ENCODE results near the gene CIART.
A peak's percentile ranks its signal among the peaks of the same experiment; 100 is the strongest.

CIART gene

DNA sequence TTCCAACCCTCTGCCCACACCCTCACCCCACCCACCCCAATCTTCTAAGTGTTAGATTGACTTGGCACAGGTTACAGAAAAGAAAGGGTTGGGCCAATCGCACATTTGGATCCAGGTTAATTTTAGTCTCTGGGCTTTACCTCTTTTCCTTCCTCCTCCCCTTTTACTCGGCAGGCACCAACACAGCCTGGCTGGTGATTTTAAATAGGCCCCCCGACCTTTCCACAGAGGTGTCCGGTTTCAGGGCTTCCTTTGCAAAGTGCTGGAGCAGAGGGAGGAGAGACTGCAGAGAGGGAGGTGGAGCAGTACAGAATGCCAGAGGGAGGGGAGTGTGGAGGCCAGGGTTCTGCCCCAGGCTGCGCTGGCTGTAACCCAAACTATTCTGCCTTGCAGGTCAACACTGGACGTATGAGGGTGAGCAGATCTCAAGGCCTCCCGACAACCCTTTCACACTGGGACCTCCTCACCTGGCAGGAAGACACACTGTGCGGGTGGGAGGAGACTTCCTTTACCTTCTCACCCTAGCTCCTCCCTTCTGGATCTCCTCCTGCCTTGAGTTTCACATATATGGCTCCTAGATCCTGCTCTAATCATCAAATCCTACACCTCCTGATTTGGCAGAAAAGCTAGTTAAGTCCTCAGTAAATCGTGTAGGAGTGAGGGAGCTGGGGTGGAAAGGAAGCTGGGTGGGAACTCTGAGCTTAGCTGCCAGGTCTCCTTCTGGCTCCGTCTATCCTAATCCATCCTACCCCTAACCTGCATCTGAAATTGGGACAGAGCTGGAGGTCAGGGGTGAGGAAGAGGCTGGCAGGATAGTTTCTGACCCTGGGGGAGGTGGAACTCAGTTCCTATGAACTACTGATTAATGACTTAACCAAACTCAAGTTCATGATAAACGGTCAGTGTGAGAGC, 22.3 kb upstream of the CIART start:
- FAIRE-seq (no peak), DNase-seq (ENCODE audit: insufficient read length, low spot score) (peak; percentile 48)

DNA sequence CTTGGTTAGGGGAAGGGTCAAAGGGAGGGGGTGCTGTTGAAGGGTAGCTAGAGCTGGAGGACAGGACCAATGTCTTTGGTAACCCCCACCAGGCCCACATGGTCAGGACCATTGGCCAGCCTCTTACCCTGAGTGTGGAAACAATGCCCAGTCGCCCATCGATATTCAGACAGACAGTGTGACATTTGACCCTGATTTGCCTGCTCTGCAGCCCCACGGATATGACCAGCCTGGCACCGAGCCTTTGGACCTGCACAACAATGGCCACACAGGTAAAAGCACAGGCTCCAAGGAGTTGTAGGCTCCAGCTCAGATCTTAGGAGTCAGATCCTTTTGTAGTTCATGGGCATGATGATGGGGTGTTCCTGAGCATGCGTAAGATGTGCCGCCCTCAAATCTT, 21.0 kb upstream of the CIART start:
- no peak for DNase-seq (ENCODE audit: insufficient read length, low spot score)
- no peak for FAIRE-seq

DNA sequence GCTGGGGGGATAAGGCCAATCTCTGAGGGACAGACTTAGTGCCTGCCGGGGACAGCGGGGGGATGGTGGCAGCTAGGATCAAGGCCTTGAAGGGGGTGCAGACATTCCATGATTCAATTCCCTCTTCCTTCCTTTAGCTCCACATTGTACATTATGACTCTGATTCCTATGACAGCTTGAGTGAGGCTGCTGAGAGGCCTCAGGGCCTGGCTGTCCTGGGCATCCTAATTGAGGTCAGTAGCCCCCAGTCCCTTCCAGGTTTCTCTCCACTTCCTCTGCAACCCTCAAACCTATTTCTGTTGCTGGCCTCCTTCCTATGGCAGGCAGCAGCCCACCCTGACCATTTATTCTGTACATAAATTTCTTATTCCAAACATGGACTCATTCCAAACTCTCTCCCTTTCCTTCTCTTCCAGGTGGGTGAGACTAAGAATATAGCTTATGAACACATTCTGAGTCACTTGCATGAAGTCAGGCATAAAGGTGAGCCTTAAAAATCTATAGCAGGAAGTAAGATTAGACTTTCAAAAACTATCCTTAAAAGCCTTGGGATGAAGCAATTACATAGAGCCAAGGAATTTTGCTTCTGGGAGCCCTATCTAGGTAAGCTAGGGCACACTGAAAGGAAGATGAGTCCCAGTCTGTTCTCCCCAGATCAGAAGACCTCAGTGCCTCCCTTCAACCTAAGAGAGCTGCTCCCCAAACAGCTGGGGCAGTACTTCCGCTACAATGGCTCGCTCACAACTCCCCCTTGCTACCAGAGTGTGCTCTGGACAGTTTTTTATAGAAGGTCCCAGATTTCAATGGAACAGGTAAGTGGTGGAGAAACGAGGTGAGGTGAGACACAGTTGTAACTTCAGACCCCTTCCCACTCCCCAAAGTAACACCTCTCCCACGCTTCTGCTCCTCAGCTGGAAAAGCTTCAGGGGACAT, 19.7 kb upstream of the CIART start:
- FAIRE-seq: no peak
- DNase-seq (ENCODE audit: insufficient read length, low spot score): no peak

DNA sequence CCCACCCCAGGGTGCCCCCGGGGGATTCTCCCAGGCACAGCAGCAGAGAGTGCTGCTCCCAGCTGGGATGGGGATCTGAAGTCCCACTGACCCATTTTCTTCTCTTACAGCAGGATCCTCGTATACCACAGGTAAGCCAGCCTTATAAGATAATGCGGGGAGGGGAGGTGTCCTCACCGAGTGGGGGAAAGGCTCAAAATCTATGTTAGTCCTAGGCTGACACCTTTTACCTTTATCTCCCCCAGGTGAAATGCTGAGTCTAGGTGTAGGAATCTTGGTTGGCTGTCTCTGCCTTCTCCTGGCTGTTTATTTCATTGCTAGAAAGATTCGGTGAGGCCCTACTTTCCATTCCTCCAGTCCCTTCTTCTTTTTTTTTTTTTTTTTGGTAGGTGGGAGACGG, 18.8 kb upstream of the CIART start:
- DNase-seq (ENCODE audit: insufficient read length, low spot score): no peak
- FAIRE-seq: no peak

DNA sequence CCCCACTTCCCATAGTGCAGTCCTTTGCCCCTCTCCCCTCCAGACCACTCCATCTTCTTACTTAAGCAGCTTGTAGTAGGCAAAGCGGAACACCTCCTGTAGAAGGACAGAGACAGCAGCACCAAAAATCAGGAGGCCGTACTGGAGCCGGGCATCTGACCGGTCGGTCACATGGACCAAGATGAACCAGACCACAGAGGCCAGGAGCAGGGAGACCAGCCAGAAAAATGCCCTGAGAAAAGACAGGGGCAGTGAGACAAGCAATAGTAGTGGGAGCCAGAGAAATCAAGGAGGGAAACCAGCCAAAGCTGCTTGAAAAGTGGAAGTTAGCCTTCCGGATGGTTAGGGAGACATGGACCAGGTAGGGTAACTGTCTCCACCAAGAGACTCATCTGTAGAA, 14.5 kb upstream of the CIART start:
- DNase-seq (ENCODE audit: insufficient read length, low spot score) (no peak), FAIRE-seq (no peak)

DNA sequence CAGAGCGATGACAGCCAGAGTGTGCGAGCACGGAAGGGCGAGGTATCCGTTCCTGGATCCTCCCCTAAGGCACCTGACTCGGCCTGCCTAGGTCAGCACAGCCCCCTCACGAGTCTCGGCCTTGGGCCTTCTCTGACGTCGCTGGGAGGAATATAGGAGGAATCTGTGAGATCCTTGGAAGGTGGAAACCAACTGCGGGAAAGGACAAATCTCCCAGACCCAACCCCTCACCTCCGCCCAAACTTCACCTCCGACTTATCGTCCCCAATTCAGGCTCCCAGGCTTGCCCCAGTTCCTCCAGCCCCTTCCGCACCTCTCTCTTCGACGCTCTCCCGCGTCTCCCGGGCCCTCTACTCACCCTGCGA, 14.0 kb upstream of the CIART start:
- DNase-seq (ENCODE audit: insufficient read length, low spot score) (no peak), FAIRE-seq (no peak)

DNA sequence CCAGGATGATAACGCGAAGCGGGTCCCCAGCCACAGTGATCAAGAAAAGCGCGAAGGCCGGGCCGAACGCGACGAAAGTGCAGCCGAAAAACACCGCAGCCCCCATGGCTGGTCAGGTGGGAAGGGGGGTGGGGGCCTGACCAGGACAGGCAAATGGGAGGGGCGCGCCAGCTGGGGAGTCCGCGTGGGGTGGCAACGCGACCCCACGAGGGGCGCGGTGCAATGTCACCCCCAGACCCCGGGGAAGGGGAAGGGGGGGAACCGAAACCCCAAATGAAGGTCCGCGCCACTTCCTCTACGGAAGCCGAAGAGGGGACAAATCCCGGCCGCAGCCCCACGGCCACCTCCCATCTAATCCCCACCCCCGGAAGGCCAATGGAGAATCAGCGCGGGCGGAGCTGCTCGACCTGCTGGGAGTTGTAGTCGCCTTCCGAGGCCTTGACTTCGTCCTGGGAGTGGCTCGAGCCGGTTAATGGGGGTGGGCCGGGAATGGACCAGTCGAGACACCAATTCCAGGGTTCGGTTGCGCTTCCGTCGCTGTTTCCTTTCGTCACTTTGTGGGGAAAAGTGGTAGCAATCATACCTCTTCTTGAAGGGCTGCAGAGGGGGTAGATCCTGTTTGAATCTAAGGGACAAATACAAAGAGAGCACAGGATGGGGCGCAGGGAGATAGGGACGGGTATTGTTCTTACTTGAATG, 13.5 kb upstream of the CIART start, which contains the start of gene APH1A:
APH1A (minus strand) TSS at position 312 of the 699 bp plus-strand sequence; CDS start at position 106, 206 bp downstream.
- DNase-seq (ENCODE audit: insufficient read length, low spot score) (peak; percentile 95), FAIRE-seq (peak; percentile 9)

DNA sequence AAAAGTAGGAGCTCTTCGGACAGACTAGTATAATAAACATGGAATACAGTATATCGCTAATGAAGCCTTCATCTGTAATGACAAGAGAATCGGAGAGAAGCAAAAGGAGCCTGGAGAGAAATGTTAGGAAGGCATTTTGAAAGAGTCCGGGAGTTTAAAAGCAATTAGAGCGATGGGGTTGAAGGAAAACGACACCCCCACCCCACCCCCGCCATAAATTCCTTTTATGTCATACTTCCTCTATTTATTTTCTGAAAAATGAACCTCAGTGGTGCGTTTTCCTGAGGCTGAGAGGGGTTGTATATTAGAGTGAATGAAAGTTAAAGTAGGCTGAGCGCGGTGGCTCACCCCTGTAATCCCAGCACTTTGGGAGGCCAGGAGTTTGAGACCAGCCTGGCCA, 12.9 kb upstream of the CIART start:
- FAIRE-seq (no peak), DNase-seq (ENCODE audit: insufficient read length, low spot score) (no peak)

DNA sequence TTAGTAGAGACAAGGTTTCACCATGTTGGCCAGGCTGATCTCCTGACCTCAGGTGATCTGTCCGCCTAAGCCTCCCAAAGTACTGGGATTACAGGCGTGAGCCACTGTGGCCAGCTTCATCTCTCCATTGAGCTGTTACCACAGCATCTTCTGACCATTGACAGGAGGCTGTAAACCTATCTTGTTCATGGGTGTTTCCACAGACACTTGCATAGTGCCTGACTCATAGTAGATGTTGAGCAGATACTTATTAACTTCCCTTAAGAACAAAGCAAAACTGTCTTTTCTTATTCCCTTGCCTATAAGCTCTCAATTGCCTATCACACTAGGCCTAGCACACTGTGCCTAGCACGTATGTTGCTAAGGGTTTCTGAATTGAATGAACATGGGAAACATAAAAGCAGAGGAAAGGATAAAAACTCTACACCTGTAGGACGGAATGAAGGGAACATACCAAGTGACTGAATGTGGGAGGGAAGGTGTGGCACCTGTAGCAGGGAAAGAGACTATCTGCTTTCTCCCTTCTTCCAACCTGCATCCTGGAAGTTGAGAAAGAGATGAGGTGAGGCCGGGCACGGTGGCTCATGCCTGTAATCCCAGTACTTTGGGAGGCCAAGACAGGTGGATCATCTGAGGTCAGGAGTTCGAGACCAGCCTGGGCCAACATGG, 10.9 kb upstream of the CIART start:
- DNase-seq (ENCODE audit: insufficient read length, low spot score) (no peak), FAIRE-seq (no peak)

DNA sequence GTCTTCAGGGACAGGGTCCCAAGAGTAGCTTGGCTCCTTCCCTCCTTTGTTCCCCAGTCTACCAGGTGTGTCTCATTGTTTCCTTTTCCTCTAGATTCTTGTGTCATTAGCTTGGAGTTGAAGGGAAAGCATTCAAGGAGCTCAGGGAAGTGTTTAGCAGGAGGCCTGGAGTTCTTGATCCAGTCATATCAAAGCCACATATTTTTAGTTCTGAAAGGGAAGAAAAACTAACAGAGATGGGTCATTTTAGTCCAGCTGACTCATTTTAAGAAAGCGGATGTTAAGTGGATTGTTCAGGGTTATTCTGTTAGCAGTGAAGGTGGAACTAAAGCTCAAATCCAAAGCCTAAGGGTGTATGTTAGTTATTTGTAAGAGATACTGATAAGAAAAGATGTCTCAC, 9.0 kb upstream of the CIART start:
- no peak for FAIRE-seq
- no peak for DNase-seq (ENCODE audit: insufficient read length, low spot score)

DNA sequence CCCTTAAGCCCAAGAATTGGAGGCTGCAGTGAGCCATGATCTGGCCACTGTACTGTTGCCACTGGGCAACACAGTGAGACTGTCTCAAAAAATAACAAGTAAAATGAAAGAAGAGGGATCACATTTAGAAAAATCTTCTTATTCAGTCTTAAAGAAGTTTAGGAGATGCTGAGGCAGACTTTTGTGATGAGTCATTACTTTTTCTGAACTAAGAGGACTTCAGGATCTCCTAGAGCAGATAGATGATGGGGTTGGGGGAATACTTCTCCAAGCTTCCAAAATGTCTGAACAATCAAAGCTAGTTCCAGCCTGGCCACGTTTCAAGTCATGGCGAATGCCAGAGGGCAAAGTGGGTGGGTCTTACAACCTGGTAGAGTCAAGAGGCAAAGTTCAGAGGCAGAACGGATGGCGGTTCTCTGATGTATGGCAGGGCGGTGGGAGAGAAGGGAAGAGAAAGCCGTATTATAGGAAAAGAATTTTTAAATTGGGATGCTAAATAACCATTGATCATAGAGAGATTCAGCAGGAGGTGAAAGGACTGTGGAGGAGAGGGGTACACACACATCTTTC, 2.1 kb upstream of the CIART start:
- FAIRE-seq (no peak), DNase-seq (ENCODE audit: insufficient read length, low spot score) (no peak)

DNA sequence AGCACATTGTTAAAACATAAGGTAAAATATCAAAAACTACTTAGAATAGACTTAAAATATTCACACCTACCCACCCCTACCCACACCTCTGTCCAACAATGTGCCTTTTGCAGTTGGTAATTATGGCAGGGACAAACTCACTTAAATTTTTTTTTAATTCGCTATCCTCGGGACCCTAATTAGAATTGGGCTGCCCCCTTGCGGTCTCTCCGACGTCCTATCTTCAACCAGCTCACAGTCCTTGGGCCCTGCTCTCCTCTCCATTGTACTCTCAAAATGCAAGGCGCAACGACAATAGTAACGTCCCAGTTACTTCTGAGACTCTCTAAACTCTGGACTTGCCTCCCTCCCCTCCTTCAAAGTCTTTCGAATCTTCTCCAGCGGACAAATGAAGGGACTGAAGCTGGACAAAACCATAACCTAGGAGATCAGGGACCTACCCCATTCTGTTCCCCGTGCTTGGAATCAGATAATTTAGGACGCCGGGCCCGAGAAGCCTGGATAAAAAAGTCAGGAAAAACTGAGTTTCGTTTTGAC, 1.1 kb upstream of the CIART start:
- DNase-seq (ENCODE audit: insufficient read length, low spot score) (peak; percentile 45), FAIRE-seq (no peak)

DNA sequence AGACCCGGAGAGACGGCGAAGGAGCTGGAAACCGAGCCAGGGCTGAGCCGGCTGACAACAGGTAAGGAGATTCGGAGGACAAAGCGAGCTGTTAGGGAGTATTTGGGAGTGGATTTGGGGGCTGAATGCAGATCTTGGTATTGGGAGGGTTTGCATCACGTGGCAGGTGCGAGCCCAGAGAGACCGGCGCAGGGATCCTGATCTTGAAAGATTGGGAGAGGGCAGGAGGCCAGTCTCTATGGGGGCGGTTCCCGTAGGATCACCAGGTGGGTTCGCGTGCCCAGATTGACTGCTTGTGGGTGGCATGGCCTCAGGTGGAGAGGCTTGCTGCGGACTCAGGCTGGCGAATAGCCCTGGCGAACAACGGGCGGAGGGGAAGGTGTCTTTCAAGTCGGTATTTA, 204 bp downstream of the CIART start:
- DNase-seq (ENCODE audit: insufficient read length, low spot score) (no peak), FAIRE-seq (no peak)

DNA sequence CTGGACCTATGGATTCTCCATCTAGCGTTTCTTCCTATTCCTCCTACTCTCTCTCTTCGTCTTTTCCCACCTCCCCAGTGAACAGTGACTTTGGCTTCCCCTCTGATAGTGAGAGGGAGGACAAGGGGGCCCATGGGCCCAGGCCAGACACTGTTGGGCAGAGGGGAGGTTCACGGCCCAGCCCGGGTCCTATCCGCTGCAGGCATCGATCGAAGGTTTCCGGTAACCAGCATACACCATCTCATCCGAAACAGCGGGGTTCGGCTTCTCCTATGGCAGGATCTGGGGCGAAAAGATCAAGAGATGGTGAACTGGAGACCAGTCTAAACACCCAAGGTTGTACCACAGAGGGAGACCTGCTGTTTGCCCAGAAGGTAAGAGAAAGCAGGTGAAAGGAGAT, 906 bp downstream of the CIART start:
- FAIRE-seq: no peak

DNA sequence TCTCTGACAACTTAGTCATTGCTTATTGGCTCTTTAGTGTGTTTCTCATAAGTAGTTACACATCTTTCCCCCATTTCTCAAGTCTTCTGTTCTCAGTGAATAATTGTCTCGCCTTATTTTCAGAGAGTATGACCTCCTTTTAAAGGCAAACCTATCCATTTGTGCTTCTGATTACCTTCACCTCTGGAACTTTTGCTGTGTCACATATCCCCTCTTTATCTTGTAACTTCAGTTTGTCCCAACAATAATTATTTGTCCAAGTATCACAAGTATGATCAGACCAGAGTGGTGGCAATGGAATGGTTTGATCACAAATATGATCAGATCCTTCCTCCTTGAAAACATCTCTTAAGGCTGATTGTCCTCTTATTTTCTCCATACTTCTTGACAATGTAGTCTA, 6.0 kb downstream of the CIART start:
- FAIRE-seq (no peak), DNase-seq (ENCODE audit: insufficient read length, low spot score) (no peak)

More for the DNA sequence above, 906 bp downstream of the CIART start:
- DNase-seq (ENCODE audit: insufficient read length, low spot score): no peak

DNA sequence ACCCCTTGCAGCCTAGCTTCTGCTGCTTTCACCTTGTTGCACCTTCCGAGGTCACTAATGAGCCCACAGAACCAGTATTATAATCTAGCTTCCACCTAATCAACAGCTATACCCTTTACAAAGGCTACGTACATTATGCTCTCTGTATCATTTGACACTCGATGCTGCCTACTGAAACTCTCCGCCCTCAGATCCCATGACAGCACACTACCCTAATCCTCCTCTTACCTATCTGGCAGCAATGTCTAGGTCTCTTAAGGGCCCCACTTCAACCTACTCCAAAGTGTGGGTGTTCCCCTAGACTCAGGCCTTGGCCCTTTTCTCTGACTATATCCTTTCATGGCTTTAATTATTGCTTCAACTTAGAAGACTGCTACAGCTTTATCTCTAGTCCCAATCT, 6.5 kb downstream of the CIART start:
- FAIRE-seq (no peak), DNase-seq (ENCODE audit: insufficient read length, low spot score) (no peak)

DNA sequence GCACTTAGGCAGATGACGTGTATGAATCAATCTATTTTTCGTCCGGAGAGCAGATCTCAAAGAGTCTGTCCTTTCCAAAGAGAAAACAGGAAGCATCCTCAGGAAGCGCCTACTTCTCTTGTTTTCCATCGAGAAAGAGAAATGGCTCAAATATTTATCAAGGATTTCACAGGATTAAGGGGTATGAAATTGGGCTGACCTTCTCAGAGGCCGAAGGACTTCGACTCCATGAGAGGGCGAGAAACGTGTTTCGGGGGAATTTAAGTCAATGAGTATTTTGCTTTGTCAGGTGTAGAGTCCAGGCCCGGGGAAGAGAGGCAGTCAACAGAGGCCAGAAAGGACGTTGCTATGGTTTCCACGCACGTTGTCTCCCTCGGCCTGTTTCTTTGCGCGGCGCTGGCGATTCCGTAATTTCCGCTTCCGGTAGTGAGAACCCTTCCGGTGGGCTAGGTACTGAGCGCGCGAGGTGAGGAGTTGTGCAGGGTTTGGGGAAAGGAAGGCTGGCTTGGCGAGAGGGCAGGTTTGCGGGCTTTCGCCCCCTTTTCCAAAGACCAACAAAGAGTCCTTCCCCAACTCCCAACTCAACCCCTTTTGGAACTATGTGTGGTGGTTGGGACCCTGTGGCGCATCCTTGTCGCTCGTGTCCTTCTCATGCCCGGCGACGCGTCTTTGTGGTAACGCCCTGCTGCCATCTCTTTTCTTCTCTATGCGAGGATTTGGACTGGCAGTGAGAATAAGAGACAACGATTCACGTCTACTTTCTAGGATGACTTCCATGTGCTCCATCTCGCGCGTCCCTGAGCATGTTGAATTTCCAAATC, 11.3 kb downstream of the CIART start, which contains the start of gene MRPS21:
MRPS21 (plus strand) TSS at position 429 of the 821 bp plus-strand sequence. CDS start 506 bp downstream, outside the sequence.
- FAIRE-seq (peak; percentile 54), DNase-seq (ENCODE audit: insufficient read length, low spot score) (peak; percentile 94)

DNA sequence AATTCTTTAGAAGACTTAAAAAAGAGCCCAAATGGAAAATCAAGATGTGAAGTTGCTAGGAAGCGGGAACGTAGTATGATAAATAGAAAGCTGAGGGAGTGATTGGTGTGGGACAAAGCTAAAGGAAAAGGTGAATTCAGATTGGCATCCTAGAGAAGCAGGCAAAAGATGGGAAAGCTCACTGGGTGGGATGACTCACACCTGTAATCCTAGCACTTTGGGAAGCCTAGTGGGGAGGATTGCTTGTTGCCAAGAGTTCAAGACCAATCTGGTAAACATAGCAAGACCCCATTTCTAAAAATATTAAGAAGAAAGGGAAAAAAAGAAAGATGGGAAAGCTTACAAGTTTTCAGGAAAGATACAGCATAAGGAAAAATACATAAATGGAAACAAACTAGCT, 13.1 kb downstream of the CIART start:
- DNase-seq (ENCODE audit: insufficient read length, low spot score) (no peak), FAIRE-seq (no peak)

DNA sequence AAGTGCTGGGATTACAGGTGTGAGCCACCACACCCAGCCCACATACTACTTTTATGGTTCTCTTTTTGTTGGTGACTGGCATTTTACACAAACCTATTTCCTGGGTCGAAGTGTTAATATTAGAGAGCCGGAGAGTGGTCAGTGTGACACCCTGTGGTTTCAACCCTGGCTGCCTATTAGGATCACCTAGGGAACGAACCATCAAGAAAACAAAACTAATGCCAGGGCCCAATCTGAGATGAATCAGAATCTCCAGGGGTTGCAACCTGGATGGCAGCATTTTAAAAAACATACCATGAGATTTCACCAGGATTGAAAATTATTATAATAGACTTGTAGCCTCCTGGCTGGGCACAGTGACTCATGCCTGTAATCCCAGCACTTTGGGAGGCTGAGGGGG, 17.4 kb downstream of the CIART start:
- no peak for DNase-seq (ENCODE audit: insufficient read length, low spot score)

More for the DNA sequence above, 17.4 kb downstream of the CIART start:
- no peak for FAIRE-seq

Measured in HTR-8/SVneo (cell line).